Measurements from ENCODE around the gene RPS6KA1.
"Not testable (repeated sequence)": the region's sequence is repeated elsewhere in the genome, so short reads cannot be mapped to it uniquely, and the experiment has no call there.

RPS6KA1 gene

GRCh38 chr1:26598890-26599289 is 69.3 kb downstream of the RPS6KA1 start:
- DNase-seq (ENCODE audit: low spot score), result no peak

GRCh38 chr1:26602378-26602959 is 72.9 kb downstream of the RPS6KA1 start:
- peak; percentile 81 for DNase-seq (ENCODE audit: low spot score)

GRCh38 chr1:26603856-26604255 is 74.3 kb downstream of the RPS6KA1 start:
- DNase-seq (ENCODE audit: low spot score), result no peak

GRCh38 chr1:26607186-26607585 is 77.6 kb downstream of the RPS6KA1 start:
- DNase-seq (ENCODE audit: low spot score), result no peak

GRCh38 chr1:26608895-26609294 is 79.3 kb downstream of the RPS6KA1 start:
- DNase-seq (ENCODE audit: low spot score), result no peak

GRCh38 chr1:26610781-26611180 is 81.2 kb downstream of the RPS6KA1 start:
- no peak for DNase-seq (ENCODE audit: low spot score)

- DNase-seq (ENCODE audit: low spot score), result not testable (repeated sequence)
Measured at GRCh38 chr1:26612627-26613026, 83.1 kb downstream of the RPS6KA1 start.

- DNase-seq (ENCODE audit: low spot score), result no peak
Measured at GRCh38 chr1:26614655-26615411, 85.3 kb downstream of the RPS6KA1 start.

- DNase-seq (ENCODE audit: low spot score), result no peak
Measured at GRCh38 chr1:26616881-26617280, 87.3 kb downstream of the RPS6KA1 start.

- DNase-seq (ENCODE audit: low spot score), result no peak
Measured at GRCh38 chr1:26618561-26618960, 89.0 kb downstream of the RPS6KA1 start.

Data from Ammon's horn (tissue), 1 donor.